ENCODE data around the gene GATA6. TPM values are rescaled to one million over a fixed set of nuclear protein-coding genes. Genes with fewer than 3 reads are reported as not detected.

The GATA6 gene
- polyA plus RNA-seq, 1 of the 3 experiments (the other 2 are of a cell fraction): not detected

GRCh38 chr18:22199005-22199404, 29.6 kb downstream of the GATA6 start:
- no peak overlapping the region for H3K9ac ChIP-seq
- no peak for DNase-seq
- WGBS (ENCODE audit: low lambda C conversion rate): 8% methylated on average over 6 of the region's 6 CpGs
- H3K79me2 ChIP-seq (ENCODE audit: insufficient read depth): no peaks in the 10 kb centered on the region
- ChIA-PET POLR2A (no interaction called here), CTCF (no interaction called here)
- H4K20me1 ChIP-seq (ENCODE audit: insufficient read depth): no peaks in the 10 kb centered on the region
- no peak overlapping the region for H2AFZ ChIP-seq (ENCODE audit: low read depth)
- H3K9me2 ChIP-seq: no peaks in the 10 kb centered on the region
- no peaks in the 10 kb centered on the region for H3K36me3 ChIP-seq (replicated peaks in 1 of 2; ENCODE audit: control insufficient read depth in 1 of 2, insufficient read depth in 2 of 2, low read length in 1 of 2)
- no peak for TF ChIP-seq FOSL2 (IDR thresholded peaks at IDR 0.05; ENCODE audit: borderline replicate concordance, low read depth)
- no peak for TF ChIP-seq JUND (IDR thresholded peaks at IDR 0.05)
- TF ChIP-seq TAF1 (IDR thresholded peaks at IDR 0.05; ENCODE audit: borderline replicate concordance, low read depth, low read length): no peak
- TF ChIP-seq PBX3 (IDR thresholded peaks at IDR 0.05): no peak
- TF ChIP-seq TEAD4 (IDR thresholded peaks at IDR 0.05; ENCODE audit: borderline replicate concordance, insufficient read depth): no peak
- no peak for TF ChIP-seq USF1 (IDR thresholded peaks at IDR 0.05; ENCODE audit: borderline replicate concordance, low read depth)
- TF ChIP-seq GABPA (IDR thresholded peaks at IDR 0.05; ENCODE audit: low read depth): no peak
- no peak for TF ChIP-seq SIN3A (IDR thresholded peaks at IDR 0.05; ENCODE audit: borderline replicate concordance, low read depth, low read length)
- TF ChIP-seq EP300 (IDR thresholded peaks at IDR 0.05; ENCODE audit: borderline replicate concordance in 1 of 2, low read depth in 1 of 2, low read length in 1 of 2): no peak
- TF ChIP-seq SMC3 (IDR thresholded peaks at IDR 0.05; ENCODE audit: low read depth, low read length): no peak
- TF ChIP-seq YY1 (IDR thresholded peaks at IDR 0.05; ENCODE audit: low read depth): no peak
- TF ChIP-seq USF2 (IDR thresholded peaks at IDR 0.05; ENCODE audit: borderline replicate concordance, low read depth, low read length): no peak
- no peak for TF ChIP-seq EZH2phosphoT487 (IDR thresholded peaks at IDR 0.05; ENCODE audit: borderline replicate concordance, low read depth)
- TF ChIP-seq RAD21 (IDR thresholded peaks at IDR 0.05; ENCODE audit: low read length): no peak
- TF ChIP-seq RFX5 (IDR thresholded peaks at IDR 0.05; ENCODE audit: low read length): no peak
- TF ChIP-seq GATA2 (CRISPR knock-in tag; IDR thresholded peaks at IDR 0.05): no peak
- no peak for TF ChIP-seq MXI1 (IDR thresholded peaks at IDR 0.05; ENCODE audit: low read depth, low read length)
- no peak for TF ChIP-seq NFIC (IDR thresholded peaks at IDR 0.05; ENCODE audit: borderline replicate concordance)
- no peak for TF ChIP-seq NRF1 (IDR thresholded peaks at IDR 0.05; ENCODE audit: low read depth, low read length)
- H3K4me2 ChIP-seq: no peak overlapping the region
- no peaks in the 10 kb centered on the region for H3K9me3 ChIP-seq
- no peak overlapping the region for H3K27ac ChIP-seq (ENCODE audit: low read depth in 2 of 2, low read length in 1 of 2)
- no peaks in the 10 kb centered on the region for H3K4me1 ChIP-seq (ENCODE audit: control insufficient read depth in 1 of 2, insufficient read depth in 2 of 2, low read depth in 1 of 2, low read length in 1 of 2)
- H3F3A ChIP-seq (replicated peaks; ENCODE audit: insufficient read depth): no peaks in the 10 kb centered on the region
- peaks cover 69% of the 10 kb centered on the region; the same call in 1 of the 2 replicates for H3K27me3 ChIP-seq (ENCODE audit: insufficient read depth)
- no peak overlapping the region for H3K4me3 ChIP-seq (ENCODE audit: low read depth in 2 of 2, low read length in 1 of 2)

Data from SK-N-SH (cell line).